ENCODE data around the gene ANO5. TPM values are rescaled to one million over a fixed set of nuclear protein-coding genes. Genes with fewer than 3 reads are reported as not detected.

ANO5 gene
- total RNA-seq, 4 donors from 2014 or later, result 1.7 to 11.9 (median 3.2) TPM

GRCh38 chr11:22165759-22166513 lies 26.9 kb upstream of the ANO5 start:
- no peak for TF ChIP-seq CTCF (IDR thresholded peaks at IDR 0.05; ENCODE audit: low read depth)

GRCh38 chr11:22169833-22170232 lies 23.1 kb upstream of the ANO5 start:
- TF ChIP-seq CTCF (IDR thresholded peaks at IDR 0.05; ENCODE audit: low read depth), result no peak

- no peak for TF ChIP-seq CTCF (IDR thresholded peaks at IDR 0.05; ENCODE audit: low read depth)
These were observed 19.4 kb upstream of the ANO5 start for GRCh38 chr11:22173532-22173931.

- no peak for TF ChIP-seq CTCF (IDR thresholded peaks at IDR 0.05; ENCODE audit: low read depth)
These were observed 15.7 kb upstream of the ANO5 start for GRCh38 chr11:22177186-22177585.

GRCh38 chr11:22179626-22180025 lies 13.3 kb upstream of the ANO5 start:
- no peak for TF ChIP-seq CTCF (IDR thresholded peaks at IDR 0.05; ENCODE audit: low read depth)

- TF ChIP-seq CTCF (IDR thresholded peaks at IDR 0.05; ENCODE audit: low read depth), result no peak
These were observed 12.8 kb upstream of the ANO5 start for GRCh38 chr11:22180131-22180530.

GRCh38 chr11:22189660-22190059 lies 3.2 kb upstream of the ANO5 start:
- no peak for TF ChIP-seq CTCF (IDR thresholded peaks at IDR 0.05; ENCODE audit: low read depth)
